HG03064 (cell line): ENCODE results near the gene IFNW1.
"Not testable (repeated sequence)": the region's sequence is repeated elsewhere in the genome, so short reads cannot be mapped to it uniquely, and the experiment has no call there.

Experiments used
- ATAC-seq: cut with Tn5 transposase; IDR thresholded peaks from one replicate; pipeline ENCODE4 v1.9.1; 2021; ENCODE audit warnings: low read depth; ENCODE audit not compliant: unreplicated experiment

The IFNW1 gene

GRCh38 chr9:21141427-21141882 lies at the start of gene IFNW1:
IFNW1 (minus strand) TSS chr9:21141832; CDS start chr9:21141570, 262 bp downstream.
- ATAC-seq, result peak; percentile 56

- not testable (repeated sequence) for ATAC-seq
Measured at GRCh38 chr9:21187487-21187886, 45.9 kb upstream of the IFNW1 start, which contains the start of gene IFNA4. IFNA4 (minus strand) TSS chr9:21187587; CDS start chr9:21187531, 56 bp downstream.

- ATAC-seq, result peak; percentile 87
Measured at GRCh38 chr9:21182810-21183736, 41.4 kb upstream of the IFNW1 start.

- ATAC-seq, result no peak
Measured at GRCh38 chr9:21174671-21175070, 33.0 kb upstream of the IFNW1 start.

GRCh38 chr9:21172156-21172555 lies 30.5 kb upstream of the IFNW1 start:
- ATAC-seq, result no peak

GRCh38 chr9:21171351-21171750 lies 29.7 kb upstream of the IFNW1 start:
- ATAC-seq, result no peak

- ATAC-seq, result not testable (repeated sequence)
Measured at GRCh38 chr9:21166560-21166959, 24.9 kb upstream of the IFNW1 start, which contains the start of gene IFNA21. IFNA21 (minus strand) TSS chr9:21166660; CDS start chr9:21166612, 48 bp downstream.

- ATAC-seq, result no peak
Measured at GRCh38 chr9:21165516-21165915, 23.9 kb upstream of the IFNW1 start.

GRCh38 chr9:21160178-21160577 lies 18.5 kb upstream of the IFNW1 start:
- peak; percentile 94 for ATAC-seq

- no peak for ATAC-seq
Measured at GRCh38 chr9:21155501-21155900, 13.9 kb upstream of the IFNW1 start.

GRCh38 chr9:21154018-21154608 lies 12.5 kb upstream of the IFNW1 start:
- ATAC-seq, result peak; percentile 94

GRCh38 chr9:21153336-21154017 lies 11.8 kb upstream of the IFNW1 start:
- ATAC-seq, result peak; percentile 22

- ATAC-seq, result peak; percentile 74
Measured at GRCh38 chr9:21144603-21145002, 3.0 kb upstream of the IFNW1 start.

GRCh38 chr9:21137020-21137419 lies 4.6 kb downstream of the IFNW1 start:
- no peak for ATAC-seq

- no peak for ATAC-seq
Measured at GRCh38 chr9:21135736-21136135, 5.9 kb downstream of the IFNW1 start.

GRCh38 chr9:21128186-21128585 lies 13.4 kb downstream of the IFNW1 start:
- not testable (repeated sequence) for ATAC-seq

GRCh38 chr9:21121595-21122251 lies 19.9 kb downstream of the IFNW1 start:
- ATAC-seq, result peak; percentile 91

GRCh38 chr9:21121079-21121478 lies 20.6 kb downstream of the IFNW1 start:
- ATAC-seq, result no peak

GRCh38 chr9:21119093-21119770 lies 22.4 kb downstream of the IFNW1 start:
- no peak for ATAC-seq

GRCh38 chr9:21114311-21114710 lies 27.3 kb downstream of the IFNW1 start:
- no peak for ATAC-seq
